Karpas-422 (cell line): ENCODE measurements around the gene PARN. TPM values are rescaled to one million over a fixed set of nuclear protein-coding genes. Genes with fewer than 3 reads are reported as not detected.
A peak's percentile ranks its signal among the peaks of the same experiment; 100 is the strongest.

ENCODE experiments used
- DNase-seq: peaks from one replicate; pipeline ENCODE4 v3.0.0-alpha.2; 2015
- H2AFZ ChIP-seq: fragments of 200-600 bp; sonication (generic); 2 replicates; pipeline ENCODE4 v1.6.1; 2014; ENCODE audit warnings: antibody characterized with exemption, low read length, mixed read lengths
- H3K27ac ChIP-seq: fragments of 200-600 bp; sonication (generic); 2 replicates; pipeline ENCODE4 v1.5.1; 2014; ENCODE audit warnings: mild to moderate bottlenecking, low read length, moderate library complexity
- H3K27me3 ChIP-seq: fragments of 200-600 bp; sonication (generic); 2 replicates; pipeline ENCODE4 v1.6.1; 2014; ENCODE audit warnings: low read length, mixed read lengths
- H3K36me3 ChIP-seq: fragments of 200-600 bp; sonication (generic); 2 replicates; pipeline ENCODE4 v1.6.1; 2014; ENCODE audit warnings: low read length, mixed read lengths; ENCODE audit not compliant: insufficient read depth
- H3K4me1 ChIP-seq: fragments of 200-600 bp; sonication (generic); 2 replicates; pipeline ENCODE4 v1.6.1; 2014; ENCODE audit warnings: mild to moderate bottlenecking, low read length, mixed read lengths
- H3K4me2 ChIP-seq: fragments of 200-600 bp; sonication (generic); 2 replicates; pipeline ENCODE4 v1.6.1; 2014; ENCODE audit warnings: low read length, low read depth, mild to moderate bottlenecking; ENCODE audit not compliant: poor library complexity, severe bottlenecking
- H3K4me3 ChIP-seq: fragments of 200-600 bp; sonication (generic); 2 replicates; pipeline ENCODE4 v1.5.1; 2014; ENCODE audit warnings: mild to moderate bottlenecking, antibody characterized with exemption, low read length, mixed read lengths
- H3K79me2 ChIP-seq: fragments of 200-600 bp; sonication (generic); 2 replicates; pipeline ENCODE4 v1.6.1; 2014; ENCODE audit warnings: mild to moderate bottlenecking, low read length, mixed read lengths
- H3K9ac ChIP-seq: fragments of 200-600 bp; sonication (generic); 2 replicates; pipeline ENCODE4 v1.6.0; 2014; ENCODE audit warnings: low read length
- H3K9me2 ChIP-seq: fragments of 200-600 bp; sonication (generic), shearing (Covaris generic); replicated peaks from 2 replicates; pipeline ENCODE4 v1.6.0; 2014; ENCODE audit warnings: mild to moderate bottlenecking, low read length, moderate library complexity; ENCODE audit not compliant: insufficient read depth
- H3K9me3 ChIP-seq: fragments of 300-700, 200-600 bp; sonication (generic); 2 replicates; pipeline ENCODE4 v1.6.1; 2014; ENCODE audit warnings: low read length, mixed read lengths
- H4K20me1 ChIP-seq: fragments of 200-600 bp; sonication (generic); 2 replicates; pipeline ENCODE4 v1.6.1; 2014; ENCODE audit warnings: mild to moderate bottlenecking, antibody characterized with exemption, low read length, low read depth; ENCODE audit not compliant: insufficient read depth
- total RNA-seq: library from RNA; depleted of rRNA; stranded (reverse); fragments of >200 nt; shearing (Covaris generic); gene quantifications from 2 replicates; pipeline ENCODE4 v1.2.3, GENCODE V29; 2014; ENCODE audit warnings: low replicate concordance

PARN gene
- total RNA-seq, 1 experiment from 2014 or later: 90.9 TPM

DNA sequence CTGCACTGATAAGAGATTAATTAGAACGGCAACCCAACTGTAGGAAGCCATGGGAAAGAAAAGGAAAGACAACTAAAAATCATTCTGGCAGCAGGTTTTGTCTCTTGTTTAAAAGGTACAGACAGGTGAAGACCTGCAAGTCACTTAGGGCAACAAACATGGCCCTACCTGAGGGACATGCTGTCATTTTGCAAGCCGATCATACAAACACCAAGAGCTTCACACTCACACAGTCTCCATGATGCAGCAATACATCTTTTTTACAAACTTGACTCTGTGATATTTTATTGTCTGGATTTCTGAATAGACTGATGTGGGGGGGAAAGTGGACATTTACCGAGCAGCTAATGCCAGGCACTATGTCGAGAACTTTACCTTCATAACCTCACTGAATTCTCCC, 101.8 kb downstream of the PARN start:
- H3K27me3 ChIP-seq: no peaks in the 10 kb centered on the region
- peaks cover 35% of the 10 kb centered on the region for H3K79me2 ChIP-seq
- H3K36me3 ChIP-seq: no peaks in the 10 kb centered on the region
- H3K9me3 ChIP-seq: no peaks in the 10 kb centered on the region
- peak overlapping the region; percentile 34; the same call in 1 of the 2 replicates for H3K9ac ChIP-seq
- H2AFZ ChIP-seq: no peak overlapping the region
- DNase-seq: no peak
- H3K9me2 ChIP-seq: no peaks in the 10 kb centered on the region
- peak overlapping the region; percentile 46; the same call in 1 of the 2 replicates for H3K27ac ChIP-seq
- H3K4me1 ChIP-seq: peaks cover 51% of the 10 kb centered on the region
- peak overlapping the region; percentile 58 for H3K4me2 ChIP-seq
- no peak overlapping the region for H3K4me3 ChIP-seq
- no peaks in the 10 kb centered on the region for H4K20me1 ChIP-seq

DNA sequence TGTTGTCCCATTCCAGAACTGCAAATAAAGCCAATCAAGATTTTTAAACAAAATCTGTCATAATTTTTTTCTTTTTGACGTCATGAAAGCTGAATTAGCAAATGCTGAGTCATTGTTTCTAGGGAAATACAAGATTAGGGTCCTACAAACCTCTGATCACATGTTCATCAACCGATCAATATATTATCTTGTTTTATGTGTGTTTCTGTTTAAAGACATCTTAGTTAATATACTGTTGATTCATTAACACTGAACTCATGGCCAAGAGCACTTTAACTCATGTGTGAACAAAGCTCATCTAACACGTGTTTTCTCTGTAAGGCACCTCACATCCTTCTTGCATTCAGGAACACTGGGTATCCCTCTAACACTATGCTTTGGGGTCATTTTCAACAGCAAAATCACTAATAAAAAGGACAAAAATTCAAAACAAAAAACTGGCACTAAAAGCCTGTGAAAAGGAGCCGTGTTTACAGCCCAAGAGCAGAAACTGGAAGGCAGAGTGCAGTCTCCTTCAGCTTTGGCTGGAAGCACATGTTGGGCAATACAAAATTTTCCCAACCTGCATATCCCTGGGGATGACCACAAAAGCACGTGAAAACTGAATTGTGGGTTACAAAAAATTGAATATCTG, 102.5 kb downstream of the PARN start:
- peaks cover 59% of the 10 kb centered on the region for H3K4me1 ChIP-seq
- no peak overlapping the region for H2AFZ ChIP-seq
- no peak overlapping the region for H3K4me2 ChIP-seq
- peak overlapping the region; percentile 1; the same call in 1 of the 2 replicates for H3K9ac ChIP-seq
- no peaks in the 10 kb centered on the region for H3K9me3 ChIP-seq
- peak overlapping the region; percentile 46 for H3K27ac ChIP-seq
- H3K9me2 ChIP-seq: no peaks in the 10 kb centered on the region
- H3K27me3 ChIP-seq: no peaks in the 10 kb centered on the region
- no peaks in the 10 kb centered on the region for H4K20me1 ChIP-seq
- no peaks in the 10 kb centered on the region for H3K36me3 ChIP-seq
- peaks cover 42% of the 10 kb centered on the region for H3K79me2 ChIP-seq
- peak; percentile 49 for DNase-seq
- H3K4me3 ChIP-seq: no peak overlapping the region

DNA sequence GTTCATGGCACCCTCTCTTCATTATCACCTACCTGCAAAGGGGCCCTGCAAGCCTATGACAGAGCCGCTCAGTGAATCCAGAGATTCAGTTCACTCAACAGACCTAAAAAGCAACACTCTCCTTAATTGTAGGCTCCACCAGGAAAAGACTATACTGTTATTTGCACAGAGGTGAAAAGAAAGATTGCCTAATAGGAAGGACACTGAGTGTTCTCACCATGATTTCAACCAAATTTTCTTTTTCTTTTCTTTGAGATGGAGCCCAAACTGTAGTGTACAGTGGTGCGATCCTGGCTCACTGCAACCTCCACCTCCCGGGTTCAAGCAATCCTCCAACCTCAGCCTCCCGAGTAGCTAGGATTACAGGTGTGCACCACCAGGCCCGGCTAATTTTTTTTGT, 104.5 kb downstream of the PARN start:
- Histone ChIP-seq H3K9me2 (no peaks in the 10 kb centered on the region), H3K36me3 (no peaks in the 10 kb centered on the region)

DNA sequence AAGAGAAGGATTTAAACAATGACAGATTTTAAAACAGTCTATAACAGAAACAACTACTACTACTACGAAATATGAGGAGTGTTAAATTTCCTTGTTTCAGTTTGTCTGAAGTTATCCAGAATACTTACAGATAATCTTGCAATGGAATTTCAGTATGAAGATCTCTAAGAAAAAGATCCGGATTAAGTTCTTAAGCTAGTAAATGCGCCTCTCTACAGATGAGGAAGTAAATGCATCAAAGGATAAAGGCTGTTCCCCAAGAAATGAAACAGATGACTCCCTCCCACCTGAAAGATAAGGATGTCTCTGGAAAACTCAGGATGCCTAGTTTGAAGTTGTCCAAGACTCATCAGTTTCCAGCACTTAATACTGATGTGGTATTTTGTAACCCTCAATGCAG, 105.1 kb downstream of the PARN start:
- peak overlapping the region; percentile 48 for H3K4me2 ChIP-seq
- no peak for DNase-seq
- no peaks in the 10 kb centered on the region for H4K20me1 ChIP-seq
- peaks cover 54% of the 10 kb centered on the region for H3K79me2 ChIP-seq
- H3K4me3 ChIP-seq: no peak overlapping the region
- H3K27ac ChIP-seq: 0 out of 2 replicates have a peak overlapping the region, but pooled peaks have one; percentile 56
- no peaks in the 10 kb centered on the region for H3K9me2 ChIP-seq
- no peaks in the 10 kb centered on the region for H3K9me3 ChIP-seq
- H3K9ac ChIP-seq: no peak overlapping the region
- H3K4me1 ChIP-seq: peaks cover 60% of the 10 kb centered on the region
- H2AFZ ChIP-seq: no peak overlapping the region
- no peaks in the 10 kb centered on the region for H3K27me3 ChIP-seq
- H3K36me3 ChIP-seq: no peaks in the 10 kb centered on the region

More for the DNA sequence above, 104.5 kb downstream of the PARN start:
- Histone ChIP-seq H3K27me3 (no peaks in the 10 kb centered on the region), H2AFZ (no peak overlapping the region), H3K4me2 (no peak overlapping the region), H3K9ac (no peak overlapping the region), H4K20me1 (no peaks in the 10 kb centered on the region), H3K4me3 (no peak overlapping the region), H3K9me3 (no peaks in the 10 kb centered on the region), H3K4me1 (peaks cover 60% of the 10 kb centered on the region), H3K79me2 (peaks cover 52% of the 10 kb centered on the region), H3K27ac (no peak overlapping the region)
- DNase-seq: no peak

DNA sequence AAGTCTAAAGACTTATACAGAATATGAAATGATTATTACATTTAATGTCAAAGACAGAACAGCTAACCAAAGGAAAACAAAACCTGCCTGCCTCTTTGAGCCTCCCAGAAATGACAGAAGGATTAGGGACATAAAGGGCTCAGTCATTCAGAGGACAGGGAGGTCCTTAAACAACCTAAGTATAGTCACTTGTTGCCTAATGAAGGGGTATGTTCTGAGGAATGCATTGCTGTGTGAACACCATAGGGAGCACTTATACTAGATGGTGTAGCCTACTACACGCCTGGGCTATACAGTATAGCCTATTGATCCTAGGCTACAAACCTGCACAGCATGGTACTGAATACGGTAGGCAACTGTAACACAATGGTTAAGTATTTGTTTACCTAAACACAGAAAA, 106.4 kb downstream of the PARN start:
- H2AFZ ChIP-seq: no peak overlapping the region
- peaks cover 63% of the 10 kb centered on the region for H3K79me2 ChIP-seq
- no peak overlapping the region; the same call in 1 of the 2 replicates for H3K4me3 ChIP-seq
- H4K20me1 ChIP-seq: no peaks in the 10 kb centered on the region
- no peaks in the 10 kb centered on the region for H3K36me3 ChIP-seq
- H3K9ac ChIP-seq: no peak overlapping the region; the same call in 1 of the 2 replicates
- no peaks in the 10 kb centered on the region for H3K9me3 ChIP-seq
- H3K4me1 ChIP-seq: peaks cover 50% of the 10 kb centered on the region
- peak overlapping the region; percentile 56 for H3K27ac ChIP-seq
- peak overlapping the region; percentile 48 for H3K4me2 ChIP-seq
- no peaks in the 10 kb centered on the region for H3K9me2 ChIP-seq
- H3K27me3 ChIP-seq: no peaks in the 10 kb centered on the region
- DNase-seq: no peak

DNA sequence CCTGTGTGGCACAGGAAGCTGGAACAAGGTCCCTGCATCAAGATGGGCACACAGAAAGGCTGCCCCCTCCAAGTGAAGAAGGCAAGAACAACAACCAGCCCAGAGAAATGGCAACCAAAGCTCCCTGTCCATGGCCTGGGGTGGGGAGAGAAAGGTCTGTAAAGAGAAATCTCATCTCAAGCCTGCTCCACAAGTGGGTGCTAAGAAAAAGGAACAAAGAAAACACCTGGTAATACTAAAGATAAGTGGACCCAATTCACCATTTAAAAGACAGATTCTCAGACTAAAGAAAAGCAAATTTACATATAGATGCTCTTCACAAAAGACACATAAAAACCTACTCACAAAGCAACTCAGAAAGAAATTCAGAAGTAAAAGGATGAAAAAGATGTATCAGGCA, 107.4 kb downstream of the PARN start:
- Histone ChIP-seq H4K20me1 (no peaks in the 10 kb centered on the region), H3K4me3 (no peak overlapping the region), H3K79me2 (peaks cover 55% of the 10 kb centered on the region), H3K36me3 (no peaks in the 10 kb centered on the region), H3K4me1 (peaks cover 40% of the 10 kb centered on the region), H3K27ac (peak overlapping the region; percentile 56), H3K4me2 (peak overlapping the region; percentile 48), H2AFZ (no peak overlapping the region), H3K27me3 (no peaks in the 10 kb centered on the region), H3K9me2 (no peaks in the 10 kb centered on the region), H3K9ac (no peak overlapping the region), H3K9me3 (no peaks in the 10 kb centered on the region)
- no peak for DNase-seq

DNA sequence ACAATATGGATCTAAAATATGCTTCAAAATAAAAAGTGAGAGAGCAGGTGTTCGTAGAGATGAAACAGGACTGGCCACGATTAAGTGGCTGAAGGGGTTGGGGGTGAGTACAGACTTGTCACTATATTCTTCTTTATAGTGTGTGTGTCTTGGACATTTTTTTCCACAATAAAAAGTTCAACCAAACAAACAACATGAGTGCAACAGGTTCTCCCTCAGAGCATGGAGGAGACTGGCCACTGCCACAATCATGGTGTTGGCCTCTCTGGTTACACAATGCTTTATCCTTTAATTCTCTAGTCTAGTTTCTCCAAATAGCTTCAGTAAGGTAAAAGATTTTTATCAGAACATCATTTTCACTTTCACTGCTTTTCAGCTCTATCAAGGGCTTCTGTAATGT, 109.3 kb downstream of the PARN start:
- no peak overlapping the region for H3K4me2 ChIP-seq
- no peak overlapping the region for H3K4me3 ChIP-seq
- H3K36me3 ChIP-seq: no peaks in the 10 kb centered on the region
- H3K27me3 ChIP-seq: no peaks in the 10 kb centered on the region
- no peak overlapping the region for H3K9ac ChIP-seq
- no peaks in the 10 kb centered on the region for H3K9me2 ChIP-seq
- peaks cover 60% of the 10 kb centered on the region for H3K79me2 ChIP-seq
- no peak overlapping the region for H2AFZ ChIP-seq
- no peaks in the 10 kb centered on the region for H3K9me3 ChIP-seq
- no peak overlapping the region; the same call in 1 of the 2 replicates for H3K27ac ChIP-seq
- peaks cover 33% of the 10 kb centered on the region for H3K4me1 ChIP-seq
- no peak for DNase-seq
- no peaks in the 10 kb centered on the region for H4K20me1 ChIP-seq

DNA sequence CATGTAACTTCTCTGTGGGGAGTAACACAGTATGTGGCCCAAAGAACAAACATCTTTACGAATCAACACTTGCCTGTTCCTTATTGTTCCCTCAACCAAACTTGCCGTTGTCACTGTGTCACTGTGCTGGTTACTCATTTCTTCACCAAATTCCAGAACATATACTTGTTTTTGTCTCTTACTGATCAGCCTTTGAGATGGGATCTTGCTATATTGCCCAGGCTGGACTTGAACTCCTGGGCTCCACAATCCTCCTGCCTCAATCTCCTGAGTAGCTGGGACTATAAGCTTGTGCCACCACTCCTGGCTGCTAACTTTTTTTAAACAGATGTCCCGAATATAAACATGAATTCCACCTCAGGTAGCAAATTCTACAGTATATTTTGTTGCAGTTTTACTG, 115.1 kb downstream of the PARN start:
- Histone ChIP-seq H3K4me1 (peaks cover 12% of the 10 kb centered on the region), H3K79me2 (peaks cover 55% of the 10 kb centered on the region), H3K4me3 (no peak overlapping the region), H2AFZ (no peak overlapping the region), H3K27ac (no peak overlapping the region), H3K27me3 (no peaks in the 10 kb centered on the region), H3K36me3 (no peaks in the 10 kb centered on the region), H3K9ac (no peak overlapping the region), H3K4me2 (no peak overlapping the region), H3K9me2 (no peaks in the 10 kb centered on the region), H4K20me1 (no peaks in the 10 kb centered on the region), H3K9me3 (no peaks in the 10 kb centered on the region)
- DNase-seq: no peak
